Endothelial cell of umbilical vein (primary cell): ENCODE results near the gene M1AP. TPM values are rescaled to one million over a fixed set of nuclear protein-coding genes. Genes with fewer than 3 reads are reported as not detected.

Source experiments
- BruUV-seq: library from RNA; stranded (reverse); fragments of 400-500 nt; replicated peaks from 2 replicates; lab custom pipeline; 2021; lab: Mats Ljungman, UMichigan
- CTCF ChIA-PET: fragments of 300-600, 350-600 bp; sonication (Branson Sonifier 250); formaldehyde crosslinking; loops from one replicate; lab custom pipeline; 2021; ENCODE audit warnings: antibody characterized with exemption, inconsistent platforms; lab: Charles Lee
- POLR2A ChIA-PET: fragments of 300-600, 350-600 bp; sonication (Branson Sonifier 250); formaldehyde crosslinking; loops from one replicate; lab custom pipeline; 2021; ENCODE audit warnings: antibody characterized with exemption, inconsistent platforms; lab: Charles Lee
- DNase-seq: peaks from one replicate; pipeline ENCODE4 v3.0.0-alpha.2; 2011; ENCODE audit warnings: low read depth, low spot score
- FAIRE-seq: peaks from 2 replicates; lab custom pipeline; 2011; peaks lifted over from hg19 to GRCh38; lab: Jason Lieb, UNC
- H2AFZ ChIP-seq: 2 replicates; pipeline ENCODE4 v1.6.0; 2012; ENCODE audit warnings: low read depth, low read length, control low read depth, inconsistent platforms
- H3K27ac ChIP-seq: 2 replicates; pipeline ENCODE4 v1.5.1; 2011; ENCODE audit warnings: low read depth, mild to moderate bottlenecking, control low read depth, low read length, moderate library complexity; ENCODE audit not compliant: insufficient read depth
- H3K27me3 ChIP-seq, 2 experiments: 2 replicates each; pipeline versions ENCODE4 v1.6.0 to v1.6.1; 2011; ENCODE audit warnings: low read length in 2 of 2, mixed read lengths in 1 of 2; ENCODE audit not compliant: control insufficient read depth in 2 of 2, insufficient read depth in 2 of 2
- H3K36me3 ChIP-seq, 2 experiments: 2 replicates in 1 of 2; 3 replicates in 1 of 2; pipeline ENCODE4 v1.5.1; 2011; ENCODE audit warnings: low read length in 2 of 2, mild to moderate bottlenecking in 1 of 2, moderate library complexity in 1 of 2; ENCODE audit not compliant: control insufficient read depth in 2 of 2, insufficient read depth in 2 of 2; ENCODE audit errors: extremely low read depth in 1 of 2
- H3K4me1 ChIP-seq: 3 replicates; pipeline ENCODE4 v1.5.1; 2011; ENCODE audit warnings: mild to moderate bottlenecking, low read length; ENCODE audit not compliant: control insufficient read depth, insufficient read depth; ENCODE audit errors: extremely low read depth
- H3K4me2 ChIP-seq: 2 replicates; pipeline ENCODE4 v1.6.1; 2011; ENCODE audit warnings: low read length, control low read depth, mixed read lengths; ENCODE audit not compliant: insufficient read depth
- H3K4me3 ChIP-seq, 3 experiments: fragments of 200-600 bp in 1 of 3; sonication (generic), shearing (Covaris generic) in 1 of 3; replicated peaks in 1 of 3; 2 replicates each; pipeline ENCODE4 v1.5.1; 2011 to 2016; ENCODE audit warnings: control low read depth in 3 of 3, low read length in 3 of 3, mild to moderate bottlenecking in 2 of 3, inconsistent platforms in 1 of 3, low read depth in 1 of 3, moderate library complexity in 1 of 3; ENCODE audit not compliant: insufficient read depth in 1 of 3
- H3K79me2 ChIP-seq: 2 replicates; pipeline ENCODE4 v1.6.0; 2012; ENCODE audit warnings: low read length, inconsistent platforms; ENCODE audit not compliant: control insufficient read depth, insufficient read depth
- H3K9ac ChIP-seq: replicated peaks from 2 replicates; pipeline ENCODE3; 2011; ENCODE audit warnings: low read length, control low read depth; ENCODE audit not compliant: insufficient read depth; ENCODE audit errors: extremely low read depth
- H3K9me1 ChIP-seq: replicated peaks from 3 replicates; pipeline ENCODE4 v1.6.0; 2011; ENCODE audit warnings: mild to moderate bottlenecking, low read length; ENCODE audit not compliant: control insufficient read depth, insufficient read depth; ENCODE audit errors: extremely low read depth
- H3K9me3 ChIP-seq: replicated peaks from 2 replicates; pipeline ENCODE4 v1.5.1; 2012; ENCODE audit warnings: low read length, inconsistent platforms; ENCODE audit not compliant: control insufficient read depth, insufficient read depth
- H4K20me1 ChIP-seq: replicated peaks from 2 replicates; pipeline ENCODE3; 2011; ENCODE audit warnings: mild to moderate bottlenecking, low read length; ENCODE audit not compliant: control insufficient read depth, insufficient read depth; ENCODE audit errors: extremely low read depth
- CTCF ChIP-seq, 2 donors: IDR thresholded peaks; 1 replicate in 1 of 2; 2 replicates in 1 of 2; pipeline ENCODE4 v1.5.1; 2011; ENCODE audit warnings: low read length in 2 of 2, mild to moderate bottlenecking in 2 of 2, moderate library complexity in 2 of 2, control low read depth in 1 of 2, inconsistent platforms in 1 of 2, low read depth in 1 of 2; ENCODE audit not compliant: insufficient read depth in 1 of 2; ENCODE audit errors: extremely low read depth in 1 of 2
- EZH2 ChIP-seq: IDR thresholded peaks from 2 replicates; pipeline ENCODE4 v1.6.1; 2012; ENCODE audit warnings: borderline replicate concordance, low read depth, mild to moderate bottlenecking, moderate library complexity, low read length, inconsistent platforms; ENCODE audit not compliant: severe bottlenecking
- FOS ChIP-seq: IDR thresholded peaks from 2 replicates; pipeline ENCODE4 v1.6.1; 2011; ENCODE audit warnings: mild to moderate bottlenecking, low read length, moderate library complexity, borderline replicate concordance; ENCODE audit not compliant: insufficient read depth
- GATA2 ChIP-seq: IDR thresholded peaks from 2 replicates; pipeline ENCODE4 v1.7.0; 2011; ENCODE audit warnings: low read depth, mild to moderate bottlenecking, moderate library complexity, mixed read lengths, low read length; ENCODE audit not compliant: insufficient read length, insufficient read depth
- JUN ChIP-seq: IDR thresholded peaks from 2 replicates; pipeline ENCODE4 v1.6.1; 2011; ENCODE audit warnings: borderline replicate concordance, low read depth; ENCODE audit not compliant: insufficient read length, insufficient read depth
- MAX ChIP-seq: IDR thresholded peaks from 2 replicates; pipeline ENCODE4 v1.6.1; 2011; ENCODE audit not compliant: insufficient read depth, insufficient read length
- MYC ChIP-seq: IDR thresholded peaks from one replicate; pipeline ENCODE4 v1.6.1; 2011; ENCODE audit warnings: mild to moderate bottlenecking, low read depth, low read length
- POLR2A ChIP-seq: IDR thresholded peaks from 2 replicates; pipeline ENCODE4 v1.6.1; 2012; ENCODE audit warnings: low read depth, mild to moderate bottlenecking, control low read depth, low read length
- dilution Hi-C: fragments of 300-500 bp; cut with MboI; formaldehyde crosslinking; loops from one replicate; pipeline ENCODE4 v1.15.0; 2019; ENCODE audit warnings: low sequenced_read_pairs; ENCODE audit not compliant: extremely low pct_ligation_motif_present
- intact Hi-C: fragments of 100-400 bp; cut with micrococcal nuclease; formaldehyde crosslinking; loops from one replicate; pipeline ENCODE4 v1.10.0; 2022
- polyA plus RNA-seq, 4 experiments: library from polyadenylated mRNA; depleted of rRNA in 3 of 4; stranded (reverse) in 3 of 4; unstranded in 1 of 4; fragments of >200 nt; gene quantifications; 2 replicates each; pipeline versions ENCODE4 v1.2.1 to v1.2.3, GENCODE V29; 2011 to 2012; ENCODE audit warnings: missing spikeins in 1 of 4
- total RNA-seq: library from RNA; stranded (reverse); gene quantifications from 2 replicates; pipeline ENCODE4 v1.2.3, GENCODE V29; 2021

M1AP gene
- total and polyA plus RNA-seq, 2 donors (not counting 3 experiments of a cell fraction or from before 2014, with no cell fraction given) = 0.04 TPM; not detected in 1

DNA sequence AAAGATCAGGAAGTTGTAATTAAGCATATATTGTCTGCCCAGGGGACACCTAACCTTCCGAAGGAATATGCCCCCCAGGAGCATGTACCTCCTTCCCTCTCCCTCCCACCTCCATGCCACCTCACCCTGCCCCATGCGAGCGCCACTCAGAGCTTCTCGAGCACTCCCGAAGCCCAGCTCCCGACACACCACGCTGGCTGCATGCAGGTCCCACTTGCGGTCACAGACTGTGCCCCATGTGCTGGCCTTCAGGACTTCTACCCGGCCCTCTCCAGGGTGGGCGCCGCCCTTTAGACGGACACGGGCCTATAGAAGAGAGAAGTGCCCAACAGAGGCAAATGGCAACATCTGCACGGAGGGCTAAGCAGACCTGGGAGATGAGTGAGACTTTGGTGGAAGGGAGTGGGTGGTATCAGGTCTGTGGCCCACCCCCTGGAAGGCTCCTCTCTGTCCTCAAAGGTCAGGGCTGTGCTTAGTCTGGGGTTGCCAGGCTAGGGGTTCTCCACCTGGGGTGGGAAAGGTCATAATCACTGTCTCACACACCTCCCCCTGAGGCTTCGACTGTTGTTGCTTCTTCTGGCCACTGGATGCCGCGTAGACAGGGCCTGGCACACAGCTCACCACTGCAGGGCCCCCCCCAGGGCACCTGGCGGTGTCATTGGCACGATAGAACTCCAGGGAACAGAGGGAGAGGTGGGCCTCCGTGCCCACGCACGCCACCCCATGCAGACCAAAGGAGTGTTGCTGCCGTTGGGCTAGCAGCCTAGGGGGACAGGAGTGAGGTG is 111.8 kb downstream of the M1AP start:
- intact Hi-C loops = no loop called here
- no peak overlapping the region for H2AFZ ChIP-seq
- POLR2A ChIA-PET = no interaction called here

More for the DNA sequence above, 111.8 kb downstream of the M1AP start:
- Histone ChIP-seq H3K4me2 (no peak overlapping the region), H3K4me1 (peaks cover under 1% of the 10 kb centered on the region), H3K4me3 (no peak overlapping the region), H3K79me2 (no peaks in the 10 kb centered on the region), H3K9ac (no peak overlapping the region), H3K9me1 (no peaks in the 10 kb centered on the region), H3K27ac (no peak overlapping the region), H3K9me3 (no peaks in the 10 kb centered on the region), H3K27me3 (peaks cover 13% of the 10 kb centered on the region in 2 experiments), H4K20me1 (no peaks in the 10 kb centered on the region), H3K36me3 (peaks cover 0 to 10% of the 10 kb centered on the region in 2 experiments)
- BruUV-seq = no TSS peak
- no peak for FAIRE-seq
- dilution Hi-C loops = no loop called here
- no peak for TF ChIP-seq EZH2
- no peak for TF ChIP-seq MYC
- no peak for TF ChIP-seq CTCF (IDR thresholded peaks at IDR 0.05; ENCODE audit: extremely low read depth in 1 of 2, insufficient read depth in 1 of 2, low read depth in 1 of 2, low read length in 2 of 2)
- TF ChIP-seq GATA2 = no peak
- no peak for TF ChIP-seq POLR2A
- TF ChIP-seq JUN = no peak
- TF ChIP-seq FOS = no peak
- TF ChIP-seq MAX = no peak
- DNase-seq = no peak
- CTCF ChIA-PET = interaction anchor here (1.8 kb wide), 1 partner anchor 52 kb away, joined by 5 read pairs; no protein-coding TSS in a partner anchor
